GM19455 (cell line): Measurements from ENCODE around the gene SRPK3.

Experiments used
- ATAC-seq: cut with Tn5 transposase; IDR thresholded peaks from one replicate; pipeline ENCODE4 v1.9.1; 2021; ENCODE audit not compliant: unreplicated experiment

SRPK3 gene

DNA sequence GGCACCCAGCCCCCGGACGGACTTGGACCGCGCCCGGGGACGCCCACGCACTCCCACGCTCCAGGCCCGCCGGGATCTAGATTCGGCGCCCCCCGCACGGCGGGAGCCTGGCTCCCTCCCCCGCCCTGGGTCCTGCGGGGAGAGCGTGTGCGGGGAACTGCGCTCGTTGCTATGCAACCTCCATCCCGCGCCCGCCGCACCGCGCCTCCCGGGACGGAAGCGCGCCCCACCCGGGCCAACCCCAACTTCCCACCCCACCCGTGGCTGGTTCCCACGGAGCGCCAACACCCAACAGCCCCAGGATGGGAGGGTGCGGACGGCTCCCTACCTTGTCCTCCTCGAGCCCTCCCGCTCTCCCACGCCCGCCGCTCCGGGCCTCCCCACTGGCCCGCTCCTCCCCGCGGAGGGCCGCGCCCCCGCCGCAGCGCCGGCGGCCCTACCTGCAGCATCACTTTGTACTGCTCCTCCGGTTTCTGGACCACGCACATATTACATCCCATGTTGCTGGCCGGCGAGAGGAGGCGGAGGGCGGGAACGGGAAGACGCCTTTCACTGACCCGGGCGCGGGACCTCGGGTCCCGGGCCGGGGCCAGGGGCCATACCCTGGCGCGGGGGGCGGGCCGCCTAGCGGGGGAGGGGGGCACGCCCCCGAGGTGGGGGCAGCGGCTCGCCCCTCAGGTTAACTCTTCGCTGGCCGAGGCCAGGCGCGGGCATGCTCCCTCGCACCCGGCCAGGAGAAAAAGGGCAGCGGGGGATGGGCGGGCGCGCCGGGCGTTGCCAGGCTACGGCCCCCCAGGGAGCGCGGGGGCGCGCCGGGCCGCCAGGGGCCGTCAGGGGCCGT lies 49.2 kb downstream of the SRPK3 start, which contains the start of gene PDZD4:
TSS of gene PDZD4 (minus strand) at position 746 of the 841 bp plus-strand sequence. CDS start at position 500, 246 bp downstream.
- ATAC-seq: no peak

DNA sequence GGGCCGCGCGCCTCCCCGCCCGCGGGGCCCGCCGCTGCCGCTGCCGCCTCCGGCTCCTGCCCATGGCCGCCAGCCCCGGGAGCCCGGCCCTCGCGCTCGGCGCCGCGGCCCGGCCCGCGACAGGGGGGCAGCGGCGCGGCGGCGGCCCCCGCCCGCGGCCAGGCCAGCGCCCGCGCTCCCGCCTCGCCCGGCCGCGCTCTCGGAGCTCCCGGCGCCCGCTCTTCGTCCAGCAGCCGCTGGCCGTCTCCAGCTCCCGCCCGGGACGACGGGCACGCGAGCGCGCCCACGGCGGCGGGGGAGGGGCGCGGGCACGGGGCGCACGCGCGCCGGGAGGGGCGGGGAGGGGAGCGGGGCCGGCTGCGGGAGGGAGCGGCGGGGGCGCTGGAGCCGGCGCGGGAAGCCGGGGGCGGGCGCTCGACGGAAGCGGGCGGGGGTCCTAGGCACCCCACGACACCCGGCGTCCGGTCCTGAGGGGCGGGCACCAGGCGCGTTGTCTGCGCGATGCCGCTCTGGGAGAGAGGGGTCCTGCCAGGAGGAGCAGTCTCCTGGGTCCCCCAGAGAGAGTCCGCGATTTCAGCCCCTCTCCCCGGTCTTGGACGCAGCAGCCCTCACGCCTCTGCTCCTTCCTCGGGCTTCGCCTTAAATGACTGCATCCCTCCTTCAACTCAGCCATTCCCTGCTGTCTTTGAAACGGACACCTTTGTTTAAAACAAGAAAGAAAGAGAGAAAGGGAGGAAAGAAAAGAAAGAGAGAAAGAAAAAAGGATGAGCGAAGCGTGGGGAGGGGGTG lies 50.0 kb downstream of the SRPK3 start:
- no peak for ATAC-seq

DNA sequence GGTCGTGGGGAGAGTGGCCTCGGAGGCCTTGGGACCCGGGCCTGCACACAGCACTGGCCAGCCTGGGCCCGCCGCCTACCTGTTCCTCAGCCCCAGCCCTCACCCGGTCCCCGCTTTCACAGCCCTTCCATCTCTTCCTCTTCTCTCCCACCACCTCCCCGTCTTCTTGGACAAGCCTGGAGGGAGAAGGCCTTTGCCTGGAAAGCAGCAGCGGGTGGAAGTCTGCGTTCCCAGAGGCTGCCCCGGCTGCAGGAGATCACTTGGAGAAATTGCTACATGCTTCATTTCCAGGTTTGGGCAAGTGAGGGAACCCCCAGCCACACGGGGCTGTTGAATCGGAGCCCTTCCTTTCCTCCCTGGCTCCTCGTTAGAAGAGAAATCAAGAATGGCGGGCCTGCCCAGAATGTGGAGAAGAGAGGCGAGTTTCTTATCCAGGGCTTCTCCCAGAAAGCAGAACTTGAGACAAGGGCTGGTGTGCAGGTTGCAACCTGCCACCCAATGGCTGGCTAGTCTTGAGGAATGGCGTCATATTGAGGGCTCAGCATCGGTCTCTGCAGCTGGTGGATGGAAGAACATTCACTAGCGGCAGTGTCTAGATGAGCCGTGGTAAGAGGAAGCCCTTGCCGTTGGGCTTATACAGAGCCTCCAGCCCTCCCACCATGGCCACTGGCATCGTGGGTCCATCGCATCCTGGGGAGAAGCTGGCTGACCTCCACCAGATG lies 50.7 kb downstream of the SRPK3 start:
- no peak for ATAC-seq

DNA sequence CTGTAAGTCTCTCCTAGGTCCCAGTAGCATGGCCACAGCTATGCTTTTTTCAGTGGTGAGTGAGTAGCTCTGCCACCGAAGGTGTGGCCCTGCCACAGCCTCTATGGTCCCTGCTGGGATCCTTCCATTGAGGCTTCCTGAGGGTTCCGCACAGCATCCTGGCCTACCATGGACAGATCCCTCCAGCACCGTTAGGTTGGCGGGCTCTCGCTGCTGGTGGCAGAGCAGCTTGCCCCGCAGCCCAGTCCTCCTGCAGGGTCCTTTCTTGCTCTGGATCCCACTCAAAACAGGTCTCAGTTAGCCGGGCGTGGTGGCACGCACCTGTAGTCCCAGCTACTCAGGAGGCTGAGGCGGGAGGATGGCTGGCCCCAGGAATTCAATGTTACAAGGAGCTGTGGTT lies 51.9 kb downstream of the SRPK3 start:
- ATAC-seq: no peak
